ENCODE data around the gene ZDHHC7. TPM values are rescaled to one million over a fixed set of nuclear protein-coding genes. Genes with fewer than 3 reads are reported as not detected.

The ZDHHC7 gene
- total and polyA plus RNA-seq, 9 of the 15 experiments (the other 6 are each of a cell fraction or from before 2014, with no cell fraction given): 1.7 to 49.7 (median 37.4) TPM

DNA sequence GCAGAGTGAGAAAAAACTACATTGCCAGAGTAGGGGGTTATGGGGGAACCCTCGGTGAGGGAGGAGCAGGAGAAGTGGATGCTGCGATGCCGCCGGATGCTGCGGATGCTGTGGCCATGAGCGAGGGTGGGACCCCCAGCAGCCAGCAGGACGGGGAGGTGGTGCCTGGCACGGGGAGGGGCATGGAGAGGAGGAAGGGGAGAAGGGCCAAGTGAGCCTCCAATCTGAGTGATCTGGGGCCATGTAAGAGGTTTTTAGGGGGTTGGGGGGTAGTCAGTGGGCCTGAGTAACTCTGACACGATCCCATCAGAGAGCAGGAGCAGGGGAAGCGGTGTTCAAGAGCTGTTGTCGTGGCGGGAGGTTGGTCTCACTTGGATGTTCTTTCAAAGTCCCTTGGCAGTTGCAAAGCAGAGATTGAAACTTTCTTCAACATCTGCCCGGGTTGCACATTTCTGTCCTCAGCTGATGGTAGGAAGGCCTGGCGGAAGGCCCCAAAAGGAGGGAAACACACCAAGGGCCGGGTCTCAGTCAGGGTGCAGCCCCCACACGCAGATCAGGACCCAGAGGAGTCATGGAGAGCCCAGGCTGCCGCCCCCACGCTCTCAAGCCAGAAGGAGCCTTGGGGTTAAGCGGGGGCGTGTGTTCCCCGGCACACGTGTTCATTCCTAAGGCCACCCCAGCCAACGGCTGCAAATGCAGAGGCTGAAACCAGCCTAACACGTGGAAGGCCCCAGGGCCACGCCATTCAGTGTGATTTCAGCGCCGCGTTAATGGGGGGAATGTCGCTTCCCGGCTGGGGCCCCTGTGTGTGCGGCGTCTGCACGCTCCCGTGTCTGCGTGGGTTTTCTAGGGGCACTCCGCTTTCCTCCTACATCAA, 81.7 kb downstream of the ZDHHC7 start (continued):
- TF ChIP-seq, protein P1, sequence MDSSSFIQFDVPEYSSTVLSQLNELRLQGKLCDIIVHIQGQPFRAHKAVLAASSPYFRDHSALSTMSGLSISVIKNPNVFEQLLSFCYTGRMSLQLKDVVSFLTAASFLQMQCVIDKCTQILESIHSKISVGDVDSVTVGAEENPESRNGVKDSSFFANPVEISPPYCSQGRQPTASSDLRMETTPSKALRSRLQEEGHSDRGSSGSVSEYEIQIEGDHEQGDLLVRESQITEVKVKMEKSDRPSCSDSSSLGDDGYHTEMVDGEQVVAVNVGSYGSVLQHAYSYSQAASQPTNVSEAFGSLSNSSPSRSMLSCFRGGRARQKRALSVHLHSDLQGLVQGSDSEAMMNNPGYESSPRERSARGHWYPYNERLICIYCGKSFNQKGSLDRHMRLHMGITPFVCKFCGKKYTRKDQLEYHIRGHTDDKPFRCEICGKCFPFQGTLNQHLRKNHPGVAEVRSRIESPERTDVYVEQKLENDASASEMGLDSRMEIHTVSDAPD (CRISPR knock-in tag; IDR thresholded peaks at IDR 0.05): no peak
- TF ChIP-seq GTF2F1 (IDR thresholded peaks at IDR 0.05; ENCODE audit: low read depth, low read length) (no peak), E2F3 (CRISPR knock-in tag; IDR thresholded peaks at IDR 0.05) (0 out of 2 replicates have a peak, but pooled peaks have one; percentile 59), SMC3 (conservative IDR thresholded peaks at IDR 0.05; ENCODE audit: insufficient read depth, low read depth, low read length) (no peak), MYC (IDR thresholded peaks at IDR 0.05; ENCODE audit: low read depth, low read length) (peak; percentile 66; the same call in 1 of the 2 replicates), MYC (CRISPR knock-in tag; IDR thresholded peaks at IDR 0.05; ENCODE audit: borderline replicate concordance, low read depth) (0 out of 2 replicates have a peak, but pooled peaks have one; percentile 43), CAMTA2 (CRISPR knock-in tag; conservative IDR thresholded peaks at IDR 0.05) (no peak), STAT5A (IDR thresholded peaks at IDR 0.05; ENCODE audit: borderline replicate concordance, low read length) (no peak), POLR2B (IDR thresholded peaks at IDR 0.05; ENCODE audit: low read depth, partially characterized antibody) (no peak), ELF2 (CRISPR knock-in tag; IDR thresholded peaks at IDR 0.05) (no peak), SRSF9 (IDR thresholded peaks at IDR 0.05; ENCODE audit: borderline replicate concordance, low read depth, low read length) (no peak)
- TF ChIP-seq, protein P2, sequence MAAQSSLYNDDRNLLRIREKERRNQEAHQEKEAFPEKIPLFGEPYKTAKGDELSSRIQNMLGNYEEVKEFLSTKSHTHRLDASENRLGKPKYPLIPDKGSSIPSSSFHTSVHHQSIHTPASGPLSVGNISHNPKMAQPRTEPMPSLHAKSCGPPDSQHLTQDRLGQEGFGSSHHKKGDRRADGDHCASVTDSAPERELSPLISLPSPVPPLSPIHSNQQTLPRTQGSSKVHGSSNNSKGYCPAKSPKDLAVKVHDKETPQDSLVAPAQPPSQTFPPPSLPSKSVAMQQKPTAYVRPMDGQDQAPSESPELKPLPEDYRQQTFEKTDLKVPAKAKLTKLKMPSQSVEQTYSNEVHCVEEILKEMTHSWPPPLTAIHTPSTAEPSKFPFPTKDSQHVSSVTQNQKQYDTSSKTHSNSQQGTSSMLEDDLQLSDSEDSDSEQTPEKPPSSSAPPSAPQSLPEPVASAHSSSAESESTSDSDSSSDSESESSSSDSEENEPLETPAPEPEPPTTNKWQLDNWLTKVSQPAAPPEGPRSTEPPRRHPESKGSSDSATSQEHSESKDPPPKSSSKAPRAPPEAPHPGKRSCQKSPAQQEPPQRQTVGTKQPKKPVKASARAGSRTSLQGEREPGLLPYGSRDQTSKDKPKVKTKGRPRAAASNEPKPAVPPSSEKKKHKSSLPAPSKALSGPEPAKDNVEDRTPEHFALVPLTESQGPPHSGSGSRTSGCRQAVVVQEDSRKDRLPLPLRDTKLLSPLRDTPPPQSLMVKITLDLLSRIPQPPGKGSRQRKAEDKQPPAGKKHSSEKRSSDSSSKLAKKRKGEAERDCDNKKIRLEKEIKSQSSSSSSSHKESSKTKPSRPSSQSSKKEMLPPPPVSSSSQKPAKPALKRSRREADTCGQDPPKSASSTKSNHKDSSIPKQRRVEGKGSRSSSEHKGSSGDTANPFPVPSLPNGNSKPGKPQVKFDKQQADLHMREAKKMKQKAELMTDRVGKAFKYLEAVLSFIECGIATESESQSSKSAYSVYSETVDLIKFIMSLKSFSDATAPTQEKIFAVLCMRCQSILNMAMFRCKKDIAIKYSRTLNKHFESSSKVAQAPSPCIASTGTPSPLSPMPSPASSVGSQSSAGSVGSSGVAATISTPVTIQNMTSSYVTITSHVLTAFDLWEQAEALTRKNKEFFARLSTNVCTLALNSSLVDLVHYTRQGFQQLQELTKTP (IDR thresholded peaks at IDR 0.05; ENCODE audit: low read depth in 1 of 2, partially characterized antibody in 2 of 2): no peak
- TF ChIP-seq, protein P3, sequence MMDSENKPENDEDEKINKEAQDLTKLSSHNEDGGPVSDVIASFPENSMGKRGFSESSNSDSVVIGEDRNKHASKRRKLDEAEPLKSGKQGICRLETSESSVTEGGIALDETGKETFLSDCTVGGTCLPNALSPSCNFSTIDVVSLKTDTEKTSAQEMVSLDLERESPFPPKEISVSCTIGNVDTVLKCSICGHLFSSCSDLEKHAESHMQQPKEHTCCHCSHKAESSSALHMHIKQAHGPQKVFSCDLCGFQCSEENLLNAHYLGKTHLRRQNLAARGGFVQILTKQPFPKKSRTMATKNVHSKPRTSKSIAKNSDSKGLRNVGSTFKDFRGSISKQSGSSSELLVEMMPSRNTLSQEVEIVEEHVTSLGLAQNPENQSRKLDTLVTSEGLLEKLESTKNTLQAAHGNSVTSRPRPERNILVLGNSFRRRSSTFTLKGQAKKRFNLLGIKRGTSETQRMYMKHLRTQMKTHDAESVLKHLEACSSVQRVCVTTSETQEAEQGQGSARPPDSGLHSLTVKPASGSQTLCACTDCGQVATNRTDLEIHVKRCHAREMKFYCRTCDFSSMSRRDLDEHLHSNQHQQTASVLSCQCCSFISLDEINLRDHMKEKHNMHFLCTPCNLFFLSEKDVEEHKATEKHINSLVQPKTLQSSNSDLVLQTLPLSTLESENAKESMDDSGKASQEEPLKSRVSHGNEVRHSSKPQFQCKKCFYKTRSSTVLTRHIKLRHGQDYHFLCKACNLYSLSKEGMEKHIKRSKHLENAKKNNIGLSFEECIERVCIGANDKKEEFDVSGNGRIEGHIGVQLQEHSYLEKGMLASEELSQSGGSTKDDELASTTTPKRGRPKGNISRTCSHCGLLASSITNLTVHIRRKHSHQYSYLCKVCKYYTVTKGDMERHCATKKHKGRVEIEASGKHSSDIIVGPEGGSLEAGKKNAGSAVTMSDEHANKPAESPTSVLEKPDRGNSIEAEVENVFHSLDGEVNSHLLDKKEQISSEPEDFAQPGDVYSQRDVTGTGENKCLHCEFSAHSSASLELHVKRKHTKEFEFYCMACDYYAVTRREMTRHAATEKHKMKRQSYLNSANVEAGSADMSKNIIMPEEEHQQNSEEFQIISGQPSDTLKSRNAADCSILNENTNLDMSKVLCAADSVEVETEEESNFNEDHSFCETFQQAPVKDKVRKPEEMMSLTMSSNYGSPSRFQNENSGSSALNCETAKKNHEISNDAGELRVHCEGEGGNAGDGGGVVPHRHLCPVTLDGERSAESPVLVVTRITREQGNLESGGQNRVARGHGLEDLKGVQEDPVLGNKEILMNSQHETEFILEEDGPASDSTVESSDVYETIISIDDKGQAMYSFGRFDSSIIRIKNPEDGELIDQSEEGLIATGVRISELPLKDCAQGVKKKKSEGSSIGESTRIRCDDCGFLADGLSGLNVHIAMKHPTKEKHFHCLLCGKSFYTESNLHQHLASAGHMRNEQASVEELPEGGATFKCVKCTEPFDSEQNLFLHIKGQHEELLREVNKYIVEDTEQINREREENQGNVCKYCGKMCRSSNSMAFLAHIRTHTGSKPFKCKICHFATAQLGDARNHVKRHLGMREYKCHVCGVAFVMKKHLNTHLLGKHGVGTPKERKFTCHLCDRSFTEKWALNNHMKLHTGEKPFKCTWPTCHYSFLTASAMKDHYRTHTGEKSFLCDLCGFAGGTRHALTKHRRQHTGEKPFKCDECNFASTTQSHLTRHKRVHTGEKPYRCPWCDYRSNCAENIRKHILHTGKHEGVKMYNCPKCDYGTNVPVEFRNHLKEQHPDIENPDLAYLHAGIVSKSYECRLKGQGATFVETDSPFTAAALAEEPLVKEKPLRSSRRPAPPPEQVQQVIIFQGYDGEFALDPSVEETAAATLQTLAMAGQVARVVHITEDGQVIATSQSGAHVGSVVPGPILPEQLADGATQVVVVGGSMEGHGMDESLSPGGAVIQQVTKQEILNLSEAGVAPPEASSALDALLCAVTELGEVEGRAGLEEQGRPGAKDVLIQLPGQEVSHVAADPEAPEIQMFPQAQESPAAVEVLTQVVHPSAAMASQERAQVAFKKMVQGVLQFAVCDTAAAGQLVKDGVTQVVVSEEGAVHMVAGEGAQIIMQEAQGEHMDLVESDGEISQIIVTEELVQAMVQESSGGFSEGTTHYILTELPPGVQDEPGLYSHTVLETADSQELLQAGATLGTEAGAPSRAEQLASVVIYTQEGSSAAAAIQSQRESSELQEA (IDR thresholded peaks at IDR 0.05; ENCODE audit: low read depth): no peak

All from K562 (cell line).